NT2/D1 (cell line): ENCODE data around the gene ZDHHC7.

Source experiments
- YY1 ChIP-seq: IDR thresholded peaks from 2 replicates; pipeline ENCODE4 v1.6.1; 2011; ENCODE audit not compliant: insufficient read length, insufficient read depth
- ZNF274 ChIP-seq: IDR thresholded peaks from 2 replicates; pipeline ENCODE4 v1.6.1; 2011; ENCODE audit warnings: mild to moderate bottlenecking, low read depth, low read length

- TF ChIP-seq YY1 (no peak), ZNF274 (no peak)
Observed at GRCh38 chr16:85026703-85027102, 15.4 kb upstream of the ZDHHC7 start.
